DMS53 treated with DMSO at 0.1 percent for 48 hours (cell line): ENCODE measurements around the gene DNAH17.

Experiments
- DNase-seq: peaks from one replicate; lab custom pipeline; 2025; ENCODE audit not compliant: unreplicated experiment; lab: John Stamatoyannopoulos, UW

DNAH17 gene

DNA sequence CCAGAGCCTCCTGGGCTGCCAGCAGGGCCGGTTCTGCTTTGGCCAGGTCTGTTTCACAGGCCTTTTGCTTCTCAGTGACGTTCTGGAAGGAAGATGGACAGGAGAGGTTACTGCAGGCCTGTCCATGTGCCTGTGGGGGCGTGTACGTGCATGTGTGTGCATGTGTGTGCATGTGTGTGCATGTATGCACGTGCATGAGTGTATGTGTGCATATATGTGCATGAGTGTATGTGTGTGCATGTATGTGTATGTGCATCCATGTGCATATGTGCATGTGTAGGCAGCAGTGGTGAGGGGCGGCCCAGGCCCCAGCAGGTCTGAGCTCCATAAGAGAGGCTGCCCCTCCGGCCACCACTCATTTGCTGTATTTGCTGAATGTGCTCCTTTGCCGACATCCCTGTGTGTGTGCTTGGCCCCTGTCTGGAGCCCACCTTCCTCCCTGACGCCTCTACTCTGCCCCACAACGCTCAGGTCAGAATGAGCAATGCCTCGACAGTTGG, 117.0 kb downstream of the DNAH17 start:
- no peak for DNase-seq

- DNase-seq, result no peak
These were observed 117.5 kb downstream of the DNAH17 start for GRCh38 chr17:78459696-78460095.

DNA sequence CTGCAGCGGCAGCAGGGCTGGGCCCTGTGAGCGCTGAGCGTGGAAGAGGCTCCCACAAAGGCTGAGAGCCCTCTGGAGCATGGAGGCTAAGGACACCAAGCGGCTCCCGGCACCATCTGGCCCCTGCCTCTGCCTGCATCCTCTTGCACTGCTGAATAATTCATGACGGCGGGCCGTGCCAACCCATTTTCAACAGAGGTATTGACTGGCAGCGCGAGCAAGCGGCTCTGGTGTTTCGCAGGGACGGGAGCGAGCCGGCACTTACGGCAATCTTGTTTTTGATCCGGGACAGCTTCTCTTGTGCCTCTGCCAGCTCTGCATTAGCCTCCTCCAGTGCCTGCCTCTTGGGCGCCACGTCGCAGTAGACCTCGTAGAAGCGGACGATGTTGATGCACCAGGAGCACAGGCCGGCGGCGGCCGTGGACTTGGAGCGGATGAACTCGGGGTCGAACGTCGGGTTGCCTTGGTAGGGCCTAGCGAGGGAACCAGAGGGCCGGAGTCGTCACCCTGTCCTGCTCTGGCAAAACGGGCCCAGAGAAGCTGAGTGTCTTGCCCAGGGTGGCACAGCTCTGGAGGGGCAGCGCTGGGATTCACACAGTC, 118.4 kb downstream of the DNAH17 start:
- no peak for DNase-seq

DNA sequence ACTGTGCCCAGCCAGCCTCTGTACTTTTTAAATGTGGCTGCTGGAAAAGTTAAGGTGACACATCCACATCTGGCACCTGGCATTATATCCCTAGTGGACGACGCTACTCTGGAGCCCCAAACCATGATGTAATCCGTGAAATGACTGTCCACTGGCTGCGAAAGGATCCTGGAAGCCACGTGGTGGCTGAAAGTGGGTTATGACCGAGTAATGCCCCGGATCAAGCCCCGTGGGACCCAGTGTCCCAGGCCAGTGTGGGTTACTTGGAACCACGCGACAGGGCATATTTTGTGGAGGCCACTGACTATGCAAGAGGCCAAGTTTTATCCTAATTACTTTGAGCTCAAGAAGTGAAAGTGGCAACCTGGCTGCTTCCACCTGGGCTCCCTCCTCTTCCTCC, 119.1 kb downstream of the DNAH17 start:
- DNase-seq, result no peak

DNA sequence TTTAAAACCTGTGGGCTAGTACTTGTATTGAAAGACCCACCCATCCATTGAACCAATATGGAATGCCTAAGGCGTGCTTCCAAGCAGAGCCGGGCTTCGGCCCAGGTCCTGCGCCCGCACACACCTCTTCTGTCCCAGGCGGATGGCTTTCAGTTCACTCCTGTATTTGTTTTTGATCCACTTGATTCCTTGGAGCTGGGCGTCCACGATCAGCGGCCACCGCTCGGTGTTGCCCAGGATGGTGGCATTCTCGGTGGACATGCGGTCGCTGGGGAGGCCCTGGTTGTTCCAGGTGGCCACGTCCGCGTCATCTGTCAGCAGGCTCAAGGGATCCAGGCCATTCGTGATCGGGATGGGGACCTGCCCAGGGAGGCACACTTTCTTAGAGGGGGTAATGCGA, 122.8 kb downstream of the DNAH17 start:
- no peak for DNase-seq

GRCh38 chr17:78451753-78452152, 125.4 kb downstream of the DNAH17 start:
- no peak for DNase-seq

DNA sequence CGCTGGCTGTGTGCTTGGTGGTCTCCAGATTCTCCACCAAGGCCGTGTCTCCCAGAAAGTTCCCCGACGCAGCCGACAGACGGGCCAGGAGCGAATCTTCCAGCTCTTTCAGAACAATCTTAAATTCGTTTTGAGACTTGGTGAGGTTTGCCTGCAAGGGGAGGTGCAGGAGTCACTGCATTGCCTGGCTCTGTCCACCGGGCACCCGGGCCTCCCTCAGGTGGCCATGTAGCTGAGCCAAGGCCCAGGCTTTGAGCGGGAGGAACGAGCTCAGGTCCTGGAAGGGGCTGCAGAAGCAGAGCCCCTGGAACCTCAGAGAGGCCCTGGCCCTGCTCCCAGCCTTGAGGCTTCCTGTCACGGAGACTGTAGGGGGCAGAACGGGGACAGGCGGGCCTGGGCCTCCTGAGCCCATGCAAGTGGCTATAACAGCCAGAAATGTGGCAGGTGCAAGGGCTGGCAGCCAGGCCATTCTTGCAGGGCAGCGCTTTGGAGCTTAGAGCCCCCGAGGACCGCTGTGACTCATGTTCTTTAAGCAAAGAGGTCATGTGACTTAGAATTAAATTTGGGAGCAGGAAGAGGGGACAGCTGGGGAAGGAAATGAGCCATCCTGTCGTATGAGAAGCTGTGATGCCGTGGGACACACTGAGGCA, 126.4 kb downstream of the DNAH17 start:
- no peak for DNase-seq

DNA sequence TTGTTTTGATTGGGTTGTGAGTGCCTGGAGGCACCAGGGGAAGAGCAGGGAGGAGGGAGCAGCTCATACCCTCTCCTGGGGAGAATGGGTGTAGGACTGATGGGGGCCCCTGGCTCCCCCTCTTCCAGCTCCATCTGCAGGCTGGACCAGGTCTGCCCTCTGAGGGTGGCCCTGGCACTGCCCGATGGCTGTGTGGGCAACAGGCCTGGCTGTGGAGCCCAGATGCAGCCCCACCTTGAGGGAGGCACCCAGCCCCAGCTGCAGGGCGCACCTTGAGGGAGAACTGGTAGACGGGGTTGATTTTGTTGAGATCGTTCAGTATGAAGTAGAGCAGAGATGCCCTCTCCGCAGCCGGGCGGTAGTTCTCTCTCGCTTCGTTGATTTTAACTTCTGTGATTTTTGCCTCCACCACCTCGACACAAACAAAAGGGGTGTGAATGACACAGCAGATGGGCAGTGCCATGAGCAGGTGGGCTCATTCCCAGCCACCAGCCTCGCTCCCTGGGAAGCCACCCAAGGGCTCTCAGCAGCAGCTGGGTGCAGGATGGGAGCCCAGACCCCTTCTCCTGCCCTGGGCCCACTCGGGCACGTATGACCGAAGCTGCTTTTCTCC, 127.1 kb downstream of the DNAH17 start:
- no peak for DNase-seq

DNA sequence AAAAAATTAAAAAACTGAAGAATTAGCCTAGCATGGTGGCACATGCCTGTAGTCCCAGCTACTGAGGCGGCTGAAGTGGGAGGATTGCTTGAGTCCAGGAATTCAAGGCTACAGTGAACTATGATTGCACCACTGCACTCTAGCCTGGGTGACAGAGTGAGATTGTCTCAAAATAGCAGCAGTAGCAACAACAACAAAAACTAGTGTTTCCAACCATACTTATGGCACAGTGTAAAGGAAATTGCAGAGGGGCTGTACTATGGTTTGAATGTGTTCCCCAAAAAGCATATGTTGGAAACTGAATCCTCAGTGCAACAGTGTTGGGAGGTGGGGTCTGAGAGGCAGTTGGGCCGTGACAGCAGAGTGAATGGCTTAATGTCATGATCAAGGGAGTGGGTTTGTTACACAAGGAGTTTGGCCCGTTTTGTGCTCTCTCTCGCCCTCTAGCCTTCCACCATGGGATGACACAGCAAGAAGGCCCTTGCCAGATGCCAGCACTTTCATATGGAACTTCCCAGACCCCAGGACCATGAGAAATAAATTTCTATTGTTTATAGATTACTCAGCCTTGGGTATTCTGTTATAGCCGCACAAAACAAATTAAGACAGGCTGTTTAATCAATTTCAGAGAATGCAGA, 128.7 kb downstream of the DNAH17 start:
- DNase-seq, result no peak

DNA sequence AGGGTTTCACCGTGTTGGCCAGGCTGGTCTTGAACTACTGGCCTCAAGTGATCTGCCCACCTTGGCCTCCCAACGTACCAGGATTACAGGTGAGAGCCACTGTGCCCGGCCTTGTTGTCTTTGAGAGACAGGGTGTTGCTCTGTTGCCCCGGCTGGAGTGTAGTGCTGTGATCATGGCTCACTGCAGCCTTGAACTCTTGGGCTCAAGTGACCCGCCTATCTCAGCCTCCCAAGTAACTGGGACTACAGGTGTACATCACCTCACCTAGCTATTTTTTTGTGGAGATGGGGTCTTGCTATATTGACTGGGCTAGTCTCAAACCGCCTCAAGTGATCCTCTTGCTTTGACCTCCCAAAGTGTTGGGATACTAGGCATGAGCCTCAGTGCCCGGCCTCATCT, 130.4 kb downstream of the DNAH17 start:
- DNase-seq, result no peak

DNA sequence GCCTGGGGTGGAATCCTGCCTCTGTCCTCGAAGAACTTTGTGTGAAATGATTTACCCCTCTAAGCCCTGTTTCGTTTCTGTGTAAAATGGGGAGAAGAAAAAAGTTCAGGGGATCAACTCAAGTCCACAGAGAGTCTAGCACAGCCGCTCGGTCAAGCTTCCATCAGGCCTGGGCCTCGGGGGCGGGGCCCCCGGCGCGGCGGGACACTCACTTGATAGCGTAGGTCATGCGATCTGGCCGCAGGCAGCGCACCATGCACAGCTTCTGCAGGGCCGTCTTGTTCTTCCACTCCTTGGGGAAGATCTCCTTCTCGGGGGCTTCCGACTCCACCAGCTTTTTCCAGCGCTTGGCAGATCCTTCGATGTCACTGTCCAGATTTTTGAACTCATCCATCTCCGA, 132.8 kb downstream of the DNAH17 start:
- DNase-seq, result no peak

GRCh38 chr17:78442648-78443218, 134.5 kb downstream of the DNAH17 start:
- DNase-seq, result no peak

GRCh38 chr17:78441271-78441971, 135.8 kb downstream of the DNAH17 start:
- no peak for DNase-seq

DNA sequence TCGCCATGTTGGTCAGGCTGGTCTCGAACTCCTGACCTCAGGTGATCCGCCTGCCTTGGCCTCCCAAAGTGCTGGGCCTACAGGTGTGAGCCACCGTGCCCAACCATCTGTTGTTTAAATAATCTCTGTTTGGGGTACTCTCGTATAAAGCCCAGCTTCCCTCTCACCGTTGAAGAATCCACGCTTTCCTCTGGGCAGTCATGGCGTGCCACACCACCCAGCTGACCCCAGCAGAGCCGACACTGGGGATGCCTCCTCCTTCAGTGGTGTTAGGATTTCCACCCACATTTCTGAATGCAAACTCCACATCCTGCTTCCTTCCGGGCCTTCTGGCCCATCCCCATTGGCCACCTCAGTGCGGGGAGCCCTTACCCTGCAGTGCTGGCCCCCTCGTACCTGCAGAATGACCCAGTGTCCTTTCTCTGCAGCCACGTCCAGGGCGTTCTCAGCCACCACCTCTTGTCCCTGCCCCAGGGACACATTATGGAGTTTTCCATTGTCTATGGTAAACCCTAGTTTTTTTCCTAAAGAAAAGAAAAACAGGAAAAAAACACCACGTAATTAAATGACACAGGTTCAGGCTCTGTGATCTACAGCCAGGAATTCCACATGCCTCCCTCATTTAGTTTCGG, 138.4 kb downstream of the DNAH17 start:
- DNase-seq, result no peak

- no peak for DNase-seq
These were observed 138.9 kb downstream of the DNAH17 start for GRCh38 chr17:78438271-78438691.

GRCh38 chr17:78437508-78438169, 139.6 kb downstream of the DNAH17 start:
- no peak for DNase-seq

DNA sequence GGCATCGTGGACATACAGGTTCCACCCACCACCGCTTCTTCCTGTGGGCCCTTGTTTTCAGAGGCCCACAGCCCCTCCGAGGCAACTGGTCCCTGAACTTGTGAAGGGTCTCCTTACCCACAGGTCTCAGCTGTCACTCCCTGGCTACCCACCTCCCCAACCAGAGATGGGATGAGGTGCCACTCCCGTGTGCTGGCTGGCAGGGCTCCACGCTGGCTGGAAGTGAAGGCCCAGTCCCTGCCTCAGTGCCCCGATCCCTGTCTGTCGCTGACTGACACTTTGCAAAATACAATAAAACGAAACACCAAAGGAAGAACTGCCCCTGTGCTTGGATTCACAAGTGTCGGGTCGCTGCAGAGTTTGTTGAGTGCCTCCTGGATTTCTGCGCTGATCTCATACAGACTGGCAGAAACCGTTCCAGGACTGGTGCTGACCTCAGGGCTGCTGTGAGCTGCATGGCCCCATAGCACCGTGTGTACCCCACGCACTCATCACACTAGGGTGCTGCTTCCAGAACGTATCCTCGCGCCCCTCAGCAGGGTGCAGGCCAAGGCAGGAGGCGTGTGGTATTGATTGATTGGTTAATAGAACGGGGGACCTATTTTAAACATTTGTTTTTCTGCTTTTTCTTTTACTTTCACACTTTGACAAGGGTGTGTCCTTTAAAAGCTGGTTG, 141.7 kb downstream of the DNAH17 start:
- DNase-seq, result no peak

- DNase-seq, result no peak
These were observed 142.5 kb downstream of the DNAH17 start for GRCh38 chr17:78434455-78435329.
